NOMO-1 treated with dmso at 0.1 percent for 144 hours (cell line): ENCODE measurements around the gene TNK1.

Experiments
- DNase-seq: peaks from one replicate; lab custom pipeline; 2025; ENCODE audit not compliant: unreplicated experiment; lab: John Stamatoyannopoulos, UW

TNK1 gene

GRCh38 chr17:7408863-7409262, 28.0 kb downstream of the TNK1 start:
- DNase-seq: no peak

DNA sequence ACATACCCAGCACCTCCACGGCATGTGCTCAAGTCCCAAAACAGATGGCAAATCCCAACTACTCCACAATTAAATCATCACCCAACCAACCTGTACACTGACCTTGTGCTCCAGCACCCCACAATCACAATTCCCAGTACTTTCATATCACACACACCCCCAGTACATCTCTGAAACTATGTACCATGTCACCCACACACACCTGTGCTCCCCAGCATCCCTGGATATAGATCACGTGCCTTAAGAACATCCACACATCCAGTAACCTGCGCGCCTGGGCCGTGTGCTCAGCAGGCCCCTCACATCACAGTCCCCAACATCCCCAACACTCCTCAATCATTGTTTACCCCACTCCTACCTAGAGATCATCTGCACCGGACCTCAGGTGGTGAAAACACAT, 28.8 kb downstream of the TNK1 start:
- DNase-seq: no peak

DNA sequence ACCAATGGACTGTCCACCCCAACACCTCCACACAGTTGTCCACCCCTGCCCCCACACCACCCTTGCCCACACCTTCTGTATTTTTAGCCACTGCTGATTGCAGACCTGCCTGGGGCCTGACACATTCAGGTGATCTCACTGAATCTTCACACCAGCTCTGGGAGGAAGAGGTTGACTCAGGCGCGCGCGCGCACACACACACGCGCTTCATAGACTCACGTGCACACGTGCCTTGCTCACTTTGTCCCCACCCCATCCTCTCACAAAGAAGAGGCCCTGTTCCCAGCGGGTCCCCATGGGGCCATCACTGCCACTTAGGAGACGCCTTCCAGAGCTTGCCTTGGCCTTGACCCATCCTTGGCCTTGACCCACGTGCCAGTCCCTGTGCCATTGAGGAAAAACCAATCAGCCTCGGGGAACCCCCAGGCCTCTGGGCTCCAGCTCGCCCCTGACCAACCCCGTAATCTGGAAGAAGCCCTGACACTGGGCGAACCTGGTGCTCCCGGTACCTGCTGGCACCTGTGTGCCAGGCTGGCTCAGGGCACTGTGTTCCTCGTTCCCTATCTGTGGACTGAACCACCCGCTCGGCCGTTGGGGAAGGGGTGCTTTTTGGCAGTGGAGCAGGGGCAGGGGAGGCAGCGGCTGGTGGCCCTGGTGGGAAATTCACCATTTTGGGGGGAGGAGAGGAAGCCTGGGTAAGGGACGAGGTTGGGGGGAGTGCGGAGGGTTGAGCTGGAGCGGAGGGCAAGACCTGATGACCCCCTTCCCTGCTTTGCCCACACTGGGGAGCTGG, 29.9 kb downstream of the TNK1 start:
- DNase-seq: no peak

DNA sequence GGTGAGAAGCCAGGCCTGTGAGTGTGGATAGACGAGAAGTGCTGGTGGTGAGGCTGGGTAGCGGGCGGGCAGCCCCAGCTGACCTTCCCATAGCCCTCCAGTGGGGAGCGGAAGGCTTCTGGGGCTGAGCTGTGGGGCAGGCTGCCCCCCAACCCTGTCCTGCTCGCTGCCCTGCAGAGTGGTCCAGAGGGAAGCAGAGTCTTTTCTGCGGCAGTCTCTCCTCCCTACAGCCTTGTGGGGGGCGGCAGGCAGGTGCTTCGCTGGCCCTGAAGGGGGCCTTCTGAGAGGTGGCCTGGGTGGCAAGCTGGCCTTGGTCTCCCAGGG, 30.5 kb downstream of the TNK1 start:
- DNase-seq: no peak

- no peak for DNase-seq
Observed at GRCh38 chr17:7413346-7413985, 32.6 kb downstream of the TNK1 start.

- no peak for DNase-seq
Observed at GRCh38 chr17:7414837-7415236, 33.9 kb downstream of the TNK1 start.

GRCh38 chr17:7415784-7416183, 34.9 kb downstream of the TNK1 start:
- DNase-seq: no peak

DNA sequence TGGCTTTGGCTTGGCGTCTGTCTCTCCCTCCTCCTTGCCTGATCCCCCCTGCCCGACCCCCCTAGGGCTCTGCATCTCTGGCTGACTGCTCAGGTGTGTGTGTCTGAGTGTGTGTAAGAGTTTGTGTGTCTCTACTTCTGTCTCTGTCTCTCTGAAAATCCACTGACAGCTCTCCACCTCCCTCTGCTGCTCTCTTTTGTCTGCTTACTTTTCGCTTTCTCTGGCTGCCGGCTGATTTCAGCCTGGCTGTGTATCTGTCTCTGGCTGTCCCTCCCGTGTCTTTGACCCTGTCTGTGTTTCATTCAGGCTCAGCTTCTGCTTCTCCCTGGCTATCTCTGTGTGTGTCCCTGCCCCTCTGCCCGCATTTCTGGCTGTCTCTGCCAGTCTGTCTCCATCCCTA, 35.4 kb downstream of the TNK1 start:
- no peak for DNase-seq

DNA sequence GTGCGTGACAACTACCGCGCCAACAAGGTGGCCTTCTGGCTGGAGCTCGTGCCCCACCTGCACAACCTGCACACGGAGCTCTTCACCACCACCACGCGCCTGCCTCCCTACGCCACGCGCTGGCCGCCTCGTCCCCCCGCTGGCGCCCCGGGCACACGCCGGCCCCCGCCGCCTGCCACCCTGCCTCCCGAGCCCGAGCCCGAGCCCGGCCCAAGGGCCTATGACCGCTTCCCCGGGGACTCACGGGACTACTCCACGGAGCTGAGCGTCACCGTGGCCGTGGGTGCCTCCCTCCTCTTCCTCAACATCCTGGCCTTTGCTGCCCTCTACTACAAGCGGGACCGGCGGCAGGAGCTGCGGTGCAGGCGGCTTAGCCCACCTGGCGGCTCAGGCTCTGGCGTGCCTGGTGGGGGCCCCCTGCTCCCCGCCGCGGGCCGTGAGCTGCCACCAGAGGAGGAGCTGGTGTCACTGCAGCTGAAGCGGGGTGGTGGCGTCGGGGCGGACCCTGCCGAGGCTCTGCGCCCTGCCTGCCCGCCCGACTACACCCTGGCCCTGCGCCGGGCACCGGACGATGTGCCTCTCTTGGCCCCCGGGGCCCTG, 36.3 kb downstream of the TNK1 start:
- no peak for DNase-seq

DNA sequence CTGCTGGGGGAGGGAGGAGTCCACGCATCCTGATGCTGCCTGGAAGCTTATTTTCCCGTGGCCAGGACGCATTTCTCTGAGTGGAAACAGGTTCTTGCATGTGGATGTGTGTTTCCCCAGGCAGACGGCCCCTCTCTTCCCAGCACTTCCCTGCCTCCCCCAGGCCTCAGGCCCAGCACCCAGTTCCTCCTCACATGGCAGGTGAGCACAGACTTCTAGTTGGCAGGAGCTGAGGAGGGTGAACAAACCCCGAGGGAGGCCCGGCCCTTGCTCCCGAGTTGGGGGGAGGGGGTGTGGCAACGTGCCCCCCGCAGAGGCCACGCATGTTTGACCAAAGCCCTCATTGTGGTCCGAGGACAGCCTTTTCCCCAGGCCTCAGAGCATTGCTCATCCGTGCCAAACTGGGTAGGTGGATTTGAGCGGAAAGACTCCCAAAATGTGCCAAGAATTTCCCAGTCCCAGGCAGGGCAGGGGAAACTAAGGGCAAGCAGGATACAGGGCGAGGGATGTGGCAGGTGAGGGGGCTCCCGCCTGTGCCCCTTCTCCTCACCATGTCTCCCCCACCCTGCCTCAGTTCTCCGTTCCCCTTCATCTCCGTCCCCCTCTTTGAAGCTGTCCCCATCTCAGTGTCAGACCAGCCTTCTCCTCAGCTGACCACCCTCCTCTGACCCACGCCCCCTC, 37.7 kb downstream of the TNK1 start:
- no peak for DNase-seq

DNA sequence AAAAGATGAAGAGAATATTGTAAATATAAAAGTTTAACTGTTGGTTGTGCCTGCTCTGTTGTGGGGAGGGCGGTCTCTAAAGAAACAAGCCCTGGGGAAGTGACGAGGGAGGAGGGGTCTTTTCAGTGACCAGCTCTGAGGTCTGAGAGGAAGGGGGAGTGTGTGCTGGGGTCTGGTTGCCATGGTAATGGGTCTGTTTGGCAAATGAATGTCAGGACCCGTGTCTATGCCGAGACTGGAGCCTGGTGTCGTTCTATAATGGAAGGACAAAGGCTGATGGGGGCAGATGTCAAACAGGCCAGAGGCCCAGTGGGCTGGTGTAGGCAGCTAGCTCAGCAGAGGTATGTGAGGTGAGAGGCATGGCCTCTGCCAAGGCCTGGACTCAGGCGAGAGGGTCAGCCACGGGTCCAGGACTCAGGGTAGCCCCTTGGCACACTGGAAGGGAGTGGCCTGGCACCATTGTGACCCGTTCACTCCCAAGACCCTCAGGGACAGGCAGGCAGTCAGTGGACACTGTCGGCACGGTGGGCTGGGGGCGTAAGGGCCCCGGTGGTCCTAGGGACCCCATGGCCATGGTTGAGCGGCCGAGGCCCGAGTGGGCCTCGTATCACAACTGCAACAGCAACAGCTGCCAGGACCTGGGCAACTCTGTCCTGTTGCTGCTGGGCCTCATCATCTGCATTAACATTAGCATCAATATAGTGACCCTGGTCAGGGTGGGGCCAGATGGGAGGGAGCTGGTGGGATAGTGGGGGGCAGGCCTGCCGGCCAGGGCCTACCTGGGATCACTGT, 39.1 kb downstream of the TNK1 start, which contains the start of gene SPEM1:
SPEM1 (plus strand) TSS at position 506 of the 792 bp plus-strand sequence; CDS start at position 567, 61 bp downstream.
- DNase-seq: no peak

GRCh38 chr17:7421186-7421585, 40.3 kb downstream of the TNK1 start:
- no peak for DNase-seq

GRCh38 chr17:7423679-7424078, 42.8 kb downstream of the TNK1 start:
- DNase-seq: no peak

DNA sequence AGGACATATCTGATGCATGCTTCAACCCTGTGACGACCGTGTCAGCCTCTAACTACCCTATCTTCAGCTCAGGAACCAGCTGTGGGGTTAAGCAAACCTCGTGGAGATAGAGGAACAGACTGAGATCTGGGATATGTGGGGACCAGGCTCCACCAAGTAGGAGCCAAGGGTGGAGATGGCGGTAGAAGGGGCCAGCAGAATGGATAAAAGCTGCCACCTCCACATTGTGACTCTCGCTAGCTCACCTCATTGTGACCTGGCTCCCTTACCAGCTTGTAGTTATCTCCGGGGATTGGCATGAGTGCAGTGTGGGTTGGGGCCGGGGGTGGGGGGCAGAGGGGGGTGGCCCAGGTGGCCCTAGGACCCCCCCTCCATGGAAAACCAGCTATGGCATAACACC, 44.4 kb downstream of the TNK1 start, which contains the start of gene SPEM2:
SPEM2 (plus strand) TSS at position 301 of the 400 bp plus-strand sequence; CDS start at position 374, 73 bp downstream.
- no peak for DNase-seq

GRCh38 chr17:7425756-7426155, 44.9 kb downstream of the TNK1 start:
- DNase-seq: no peak

GRCh38 chr17:7426203-7426863, 45.4 kb downstream of the TNK1 start:
- no peak for DNase-seq

DNA sequence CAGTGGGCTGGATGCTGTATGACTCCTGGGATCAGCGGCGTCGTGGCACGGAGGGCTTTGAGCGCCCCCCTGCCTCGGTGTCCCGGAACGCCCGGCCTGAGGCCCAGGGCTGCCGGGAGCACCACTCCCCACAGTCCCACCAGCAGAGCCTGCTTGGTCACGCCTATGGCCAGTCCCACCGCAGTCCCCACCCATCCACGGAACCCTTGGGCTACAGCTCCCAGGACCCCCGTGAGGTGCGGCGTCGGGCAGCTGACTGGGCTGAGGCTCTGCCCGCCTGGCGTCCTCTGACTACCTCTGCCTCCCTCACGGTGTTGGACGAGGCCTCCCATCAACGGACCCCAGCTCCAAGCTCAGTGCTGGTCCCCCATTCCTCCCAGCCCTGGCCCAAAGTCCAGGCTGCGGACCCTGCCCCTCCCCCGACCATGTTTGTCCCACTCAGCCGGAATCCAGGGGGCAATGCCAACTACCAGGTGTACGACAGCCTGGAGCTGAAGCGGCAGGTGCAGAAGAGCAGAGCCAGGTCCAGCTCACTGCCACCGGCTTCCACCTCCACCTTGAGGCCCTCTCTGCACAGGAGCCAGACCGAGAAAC, 46.1 kb downstream of the TNK1 start:
- no peak for DNase-seq

GRCh38 chr17:7427549-7427948, 46.7 kb downstream of the TNK1 start:
- DNase-seq: no peak

- no peak for DNase-seq
Observed at GRCh38 chr17:7428557-7428956, 47.7 kb downstream of the TNK1 start, which contains the start of gene SPEM3. SPEM3 (plus strand) TSS chr17:7428857; CDS start chr17:7428903, 46 bp downstream.

DNA sequence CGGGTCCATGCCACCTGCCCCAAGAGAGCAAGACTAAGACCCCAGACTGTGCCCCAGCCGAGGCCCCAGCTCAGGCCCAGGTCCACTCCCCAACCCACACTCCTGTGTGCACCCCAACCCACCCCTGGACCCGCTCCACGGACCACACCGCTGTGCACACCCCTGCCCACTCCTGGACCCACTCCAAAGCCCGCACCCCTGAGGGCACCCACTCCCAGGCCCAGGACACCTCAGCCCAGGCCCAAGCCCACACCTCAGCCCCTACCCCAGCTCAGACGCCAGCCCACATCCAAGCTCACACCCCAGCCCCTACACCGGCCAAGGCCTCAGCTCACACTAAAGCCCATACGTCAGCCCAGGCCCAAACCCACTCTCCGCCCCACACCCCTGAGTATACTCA, 48.8 kb downstream of the TNK1 start:
- DNase-seq: no peak
